ENCODE results near the gene AGAP5.
"Not testable (repeated sequence)": the region's sequence is repeated elsewhere in the genome, so short reads cannot be mapped to it uniquely, and the experiment has no call there.

AGAP5 gene

GRCh38 chr10:73713912-73714311, 16.0 kb upstream of the AGAP5 start:
- not testable (repeated sequence) for DNase-seq

GRCh38 chr10:73711683-73712082, 13.8 kb upstream of the AGAP5 start:
- DNase-seq, result not testable (repeated sequence)

- DNase-seq, result not testable (repeated sequence)
Measured at GRCh38 chr10:73708122-73708521, 10.2 kb upstream of the AGAP5 start.

- not testable (repeated sequence) for DNase-seq
Measured at GRCh38 chr10:73707628-73708027, 9.7 kb upstream of the AGAP5 start.

- not testable (repeated sequence) for DNase-seq
Measured at GRCh38 chr10:73706488-73706887, 8.6 kb upstream of the AGAP5 start.

- not testable (repeated sequence) for DNase-seq
Measured at GRCh38 chr10:73705506-73706072, 7.7 kb upstream of the AGAP5 start.

- DNase-seq, result not testable (repeated sequence)
Measured at GRCh38 chr10:73703924-73704323, 6.0 kb upstream of the AGAP5 start.

- not testable (repeated sequence) for DNase-seq
Measured at GRCh38 chr10:73698819-73699218, 910 bp upstream of the AGAP5 start.

- not testable (repeated sequence) for DNase-seq
Measured at GRCh38 chr10:73695302-73695701, 2.6 kb downstream of the AGAP5 start.

- not testable (repeated sequence) for DNase-seq
Measured at GRCh38 chr10:73690755-73691154, 7.2 kb downstream of the AGAP5 start.

GRCh38 chr10:73689596-73689995, 8.3 kb downstream of the AGAP5 start:
- DNase-seq, result not testable (repeated sequence)

- DNase-seq, result peak; percentile 78
Measured at GRCh38 chr10:73687641-73688040, 10.3 kb downstream of the AGAP5 start.

GRCh38 chr10:73674546-73674945, 23.4 kb downstream of the AGAP5 start:
- DNase-seq, result not testable (repeated sequence)

GRCh38 chr10:73668378-73668777, 29.5 kb downstream of the AGAP5 start:
- not testable (repeated sequence) for DNase-seq

GRCh38 chr10:73666153-73666809, 31.6 kb downstream of the AGAP5 start:
- not testable (repeated sequence) for DNase-seq

- DNase-seq, result not testable (repeated sequence)
Measured at GRCh38 chr10:73665581-73665980, 32.3 kb downstream of the AGAP5 start.

- not testable (repeated sequence) for DNase-seq
Measured at GRCh38 chr10:73664156-73665040, 33.5 kb downstream of the AGAP5 start.

GRCh38 chr10:73663621-73664020, 34.3 kb downstream of the AGAP5 start:
- not testable (repeated sequence) for DNase-seq

- DNase-seq, result not testable (repeated sequence)
Measured at GRCh38 chr10:73662705-73663104, 35.2 kb downstream of the AGAP5 start.

- no peak for DNase-seq
Measured at GRCh38 chr10:73655990-73656298, 42.0 kb downstream of the AGAP5 start, which contains the start of gene SYNPO2L. Gene SYNPO2L, minus strand, starts transcription at chr10:73656029. Its CDS starts 107 bp downstream, at chr10:73655922.

GRCh38 chr10:73655257-73655989, 42.5 kb downstream of the AGAP5 start:
- DNase-seq, result peak; percentile 22

GRCh38 chr10:73653701-73654100, 44.2 kb downstream of the AGAP5 start:
- DNase-seq, result peak; percentile 64

GRCh38 chr10:73653195-73653594, 44.7 kb downstream of the AGAP5 start:
- DNase-seq, result no peak
